HG02678 (cell line): Measurements from ENCODE around the gene EFCAB5.

ENCODE experiments used
- ATAC-seq: cut with Tn5 transposase; IDR thresholded peaks from one replicate; pipeline ENCODE4 v1.9.1; 2021; ENCODE audit warnings: mild to moderate bottlenecking, moderate library complexity; ENCODE audit not compliant: unreplicated experiment

Gene EFCAB5

GRCh38 chr17:30148376-30148775 lies 206.9 kb downstream of the EFCAB5 start:
- no peak for ATAC-seq

- no peak for ATAC-seq
Measured at GRCh38 chr17:30151471-30151870, 210.0 kb downstream of the EFCAB5 start.

GRCh38 chr17:30153463-30153862 lies 212.0 kb downstream of the EFCAB5 start:
- no peak for ATAC-seq

GRCh38 chr17:30155389-30155788 lies 214.0 kb downstream of the EFCAB5 start:
- no peak for ATAC-seq
